PC-3 (cell line): ENCODE measurements around the gene PITRM1.

ENCODE experiments used
- EZH2 ChIP-seq: fragments of 300-600 bp; sonication (generic); IDR thresholded peaks from one replicate; pipeline ENCODE4 v1.6.1; 2017; ENCODE audit warnings: antibody characterized with exemption, mild to moderate bottlenecking, low read length; ENCODE audit not compliant: unreplicated experiment
- TF ChIP-seq, protein P1 (sequence below): fragments of 300-600 bp; sonication (generic); conservative IDR thresholded peaks from 2 replicates; pipeline ENCODE4 v1.5.1; 2017; ENCODE audit warnings: antibody characterized with exemption, low read depth, mild to moderate bottlenecking, low read length

DNA sequence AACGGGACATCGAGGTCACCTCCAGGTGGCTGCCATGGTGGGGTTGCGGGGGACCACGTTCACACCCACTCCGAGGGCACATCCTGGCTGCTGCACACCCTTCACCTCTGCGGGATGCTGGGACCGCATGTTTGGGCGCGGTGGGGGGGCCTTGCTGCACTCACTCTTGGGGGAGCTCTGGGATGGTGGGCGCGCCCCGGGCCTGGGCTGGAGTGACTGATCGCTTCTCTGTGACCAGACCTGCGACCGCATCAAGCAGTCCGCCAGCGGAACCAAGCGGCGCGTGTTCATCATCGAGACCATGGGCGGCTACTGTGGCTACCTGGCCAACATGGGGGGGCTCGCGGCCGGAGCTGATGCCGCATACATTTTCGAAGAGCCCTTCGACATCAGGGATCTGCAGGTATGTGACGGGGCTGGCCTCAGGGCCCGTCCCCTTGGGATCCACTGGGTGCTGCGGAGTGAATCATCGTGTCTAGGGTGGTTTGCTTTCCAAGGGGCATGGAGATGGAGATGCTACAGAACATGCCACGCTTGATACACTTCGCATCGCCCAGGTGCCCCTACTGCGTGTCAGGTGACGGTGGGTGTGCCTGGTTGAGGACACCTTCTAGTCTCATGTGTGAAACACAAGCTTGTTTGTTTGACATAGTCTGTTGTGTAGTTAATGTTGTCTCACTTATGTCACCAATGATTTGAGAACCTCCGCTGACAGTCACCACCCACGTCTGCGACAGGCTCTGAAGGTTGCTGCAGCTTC, 42.8 kb downstream of the PITRM1 start:
- TF ChIP-seq, protein P1, sequence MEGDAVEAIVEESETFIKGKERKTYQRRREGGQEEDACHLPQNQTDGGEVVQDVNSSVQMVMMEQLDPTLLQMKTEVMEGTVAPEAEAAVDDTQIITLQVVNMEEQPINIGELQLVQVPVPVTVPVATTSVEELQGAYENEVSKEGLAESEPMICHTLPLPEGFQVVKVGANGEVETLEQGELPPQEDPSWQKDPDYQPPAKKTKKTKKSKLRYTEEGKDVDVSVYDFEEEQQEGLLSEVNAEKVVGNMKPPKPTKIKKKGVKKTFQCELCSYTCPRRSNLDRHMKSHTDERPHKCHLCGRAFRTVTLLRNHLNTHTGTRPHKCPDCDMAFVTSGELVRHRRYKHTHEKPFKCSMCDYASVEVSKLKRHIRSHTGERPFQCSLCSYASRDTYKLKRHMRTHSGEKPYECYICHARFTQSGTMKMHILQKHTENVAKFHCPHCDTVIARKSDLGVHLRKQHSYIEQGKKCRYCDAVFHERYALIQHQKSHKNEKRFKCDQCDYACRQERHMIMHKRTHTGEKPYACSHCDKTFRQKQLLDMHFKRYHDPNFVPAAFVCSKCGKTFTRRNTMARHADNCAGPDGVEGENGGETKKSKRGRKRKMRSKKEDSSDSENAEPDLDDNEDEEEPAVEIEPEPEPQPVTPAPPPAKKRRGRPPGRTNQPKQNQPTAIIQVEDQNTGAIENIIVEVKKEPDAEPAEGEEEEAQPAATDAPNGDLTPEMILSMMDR: no peak
- TF ChIP-seq EZH2: no peak
